GM18511 (cell line): Measurements from ENCODE around the gene FAM72C.
"Not testable (repeated sequence)": the region's sequence is repeated elsewhere in the genome, so short reads cannot be mapped to it uniquely, and the experiment has no call there.

Experiments used
- ATAC-seq: cut with Tn5 transposase; IDR thresholded peaks from one replicate; pipeline ENCODE4 v1.9.1; 2021; ENCODE audit warnings: mild to moderate bottlenecking, moderate library complexity; ENCODE audit not compliant: unreplicated experiment

The FAM72C gene

GRCh38 chr1:143918552-143918951 lies 53.2 kb downstream of the FAM72C start:
- not testable (repeated sequence) for ATAC-seq

DNA sequence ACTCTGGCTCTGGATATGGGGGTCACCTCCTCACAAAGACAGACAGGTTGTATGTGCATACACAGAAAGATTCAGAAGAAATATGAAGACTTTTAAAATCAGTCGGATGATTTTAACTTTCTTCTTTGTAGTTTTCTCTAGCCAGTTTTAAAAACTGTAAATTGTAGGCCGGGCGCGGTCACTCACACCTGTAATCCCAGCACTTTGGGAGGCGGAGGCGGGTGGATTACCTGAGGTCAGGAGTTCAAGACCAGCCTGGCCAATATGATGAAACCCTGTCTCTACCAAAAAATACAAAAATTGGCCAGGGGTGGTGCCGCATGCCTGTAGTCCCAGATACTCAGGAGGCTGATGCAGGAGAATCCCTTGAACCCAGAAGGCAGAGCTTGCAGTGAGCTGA lies 58.1 kb downstream of the FAM72C start:
- ATAC-seq: not testable (repeated sequence)
